ENCODE data around the gene NEURL1B. TPM values are rescaled to one million over a fixed set of nuclear protein-coding genes. Genes with fewer than 3 reads are reported as not detected.

Gene NEURL1B
- total RNA-seq, 2 experiments from 2014 or later = 0.32 to 0.57 TPM

GRCh38 chr5:172642926-172643871 is 2.1 kb downstream of the NEURL1B start:
- POLR2A ChIA-PET = interaction anchor here (0.6 kb wide), 2 partner anchors 11 to 300 kb away, joined by 3 read pairs; no protein-coding TSS in a partner anchor

GRCh38 chr5:172644266-172644665 is 3.2 kb downstream of the NEURL1B start:
- BruUV-seq (replicated peaks) = no TSS peak
- ChIA-PET POLR2A (no interaction called here), CTCF (ENCODE audit: unreplicated experiment) (no interaction called here)
- no peak for DNase-seq (ENCODE audit: low spot score)
- Histone ChIP-seq H2AFZ (ENCODE audit: low read length) (no peak overlapping the region), H3K9me3 (ENCODE audit: low read length) (no peaks in the 10 kb centered on the region), H3K4me3 (ENCODE audit: low read depth, low read length, poor library complexity, severe bottlenecking) (no peak overlapping the region), H3K36me3 (ENCODE audit: insufficient read depth, low read length) (no peaks in the 10 kb centered on the region), H3K9me2 (ENCODE audit: insufficient read depth, low read length) (no peaks in the 10 kb centered on the region), H4K20me1 (ENCODE audit: insufficient read depth, low read length) (no peaks in the 10 kb centered on the region), H3K79me2 (ENCODE audit: insufficient read depth, low read depth, low read length) (no peaks in the 10 kb centered on the region), H3K27ac (ENCODE audit: low read depth, low read length, poor library complexity, severe bottlenecking) (no peak overlapping the region), H3K4me1 (ENCODE audit: insufficient read depth, low read length, poor library complexity, severe bottlenecking) (peaks cover 11% of the 10 kb centered on the region), H3K4me2 (ENCODE audit: low read length) (no peak overlapping the region)
- no peak for TF ChIP-seq EZH2phosphoT487 (IDR thresholded peaks at IDR 0.05; ENCODE audit: borderline replicate concordance, low read depth, low read length)
- TF ChIP-seq CTCF (conservative IDR thresholded peaks at IDR 0.05; ENCODE audit: low read length) = no peak
- intact Hi-C loops (cut with micrococcal nuclease; ENCODE audit: unreplicated experiment) = no loop called here

More at GRCh38 chr5:172642926-172643871, 2.1 kb downstream of the NEURL1B start:
- Histone ChIP-seq H3K79me2 (ENCODE audit: insufficient read depth, low read depth, low read length) (no peaks in the 10 kb centered on the region), H2AFZ (ENCODE audit: low read length) (no peak overlapping the region), H3K4me3 (ENCODE audit: low read depth, low read length, poor library complexity, severe bottlenecking) (no peak overlapping the region), H3K4me2 (ENCODE audit: low read length) (no peak overlapping the region), H3K36me3 (ENCODE audit: insufficient read depth, low read length) (no peaks in the 10 kb centered on the region), H3K27ac (ENCODE audit: low read depth, low read length, poor library complexity, severe bottlenecking) (no peak overlapping the region), H3K9me3 (ENCODE audit: low read length) (no peaks in the 10 kb centered on the region), H4K20me1 (ENCODE audit: insufficient read depth, low read length) (no peaks in the 10 kb centered on the region), H3K4me1 (ENCODE audit: insufficient read depth, low read length, poor library complexity, severe bottlenecking) (peaks cover 16% of the 10 kb centered on the region), H3K9me2 (ENCODE audit: insufficient read depth, low read length) (no peaks in the 10 kb centered on the region)
- CTCF ChIA-PET (ENCODE audit: unreplicated experiment) = interaction anchor here (1.1 kb wide), 1 partner anchor 194 kb away, joined by 3 read pairs; no protein-coding TSS in a partner anchor
- intact Hi-C loops (cut with micrococcal nuclease; ENCODE audit: unreplicated experiment) = no loop called here
- 0 out of 2 replicates have a peak, but pooled peaks have one; percentile 36 for TF ChIP-seq EZH2phosphoT487 (IDR thresholded peaks at IDR 0.05; ENCODE audit: borderline replicate concordance, low read depth, low read length)
- no peak for TF ChIP-seq CTCF (conservative IDR thresholded peaks at IDR 0.05; ENCODE audit: low read length)
- no peak for DNase-seq (ENCODE audit: low spot score)
- BruUV-seq (replicated peaks) = no TSS peak

GRCh38 chr5:172644711-172645110 is 3.6 kb downstream of the NEURL1B start:
- Histone ChIP-seq H3K4me2 (ENCODE audit: low read length) (no peak overlapping the region), H3K9me3 (ENCODE audit: low read length) (no peaks in the 10 kb centered on the region), H3K4me3 (ENCODE audit: low read depth, low read length, poor library complexity, severe bottlenecking) (no peak overlapping the region), H3K79me2 (ENCODE audit: insufficient read depth, low read depth, low read length) (no peaks in the 10 kb centered on the region), H3K27ac (ENCODE audit: low read depth, low read length, poor library complexity, severe bottlenecking) (no peak overlapping the region), H3K36me3 (ENCODE audit: insufficient read depth, low read length) (no peaks in the 10 kb centered on the region), H3K4me1 (ENCODE audit: insufficient read depth, low read length, poor library complexity, severe bottlenecking) (peaks cover 11% of the 10 kb centered on the region), H2AFZ (ENCODE audit: low read length) (no peak overlapping the region), H4K20me1 (ENCODE audit: insufficient read depth, low read length) (no peaks in the 10 kb centered on the region), H3K9me2 (ENCODE audit: insufficient read depth, low read length) (no peaks in the 10 kb centered on the region)
- POLR2A ChIA-PET = no interaction called here
- TF ChIP-seq EZH2phosphoT487 (IDR thresholded peaks at IDR 0.05; ENCODE audit: borderline replicate concordance, low read depth, low read length) (no peak), CTCF (conservative IDR thresholded peaks at IDR 0.05; ENCODE audit: low read length) (no peak)
- no peak for DNase-seq (ENCODE audit: low spot score)
- BruUV-seq (replicated peaks) = no TSS peak
- intact Hi-C loops (cut with micrococcal nuclease; ENCODE audit: unreplicated experiment) = no loop called here
- CTCF ChIA-PET (ENCODE audit: unreplicated experiment) = no interaction called here
